KMS-11 (cell line): Measurements from ENCODE around the gene HDAC7.

Experiments used
- H2AFZ ChIP-seq: fragments of 200-600 bp; sonication (generic); 2 replicates; pipeline ENCODE4 v1.6.1; 2016; ENCODE audit warnings: antibody characterized with exemption, mixed run types, low read depth
- H3K27ac ChIP-seq: fragments of 200-600 bp; sonication (generic); 2 replicates; pipeline ENCODE4 v1.6.1; 2016; ENCODE audit warnings: mild to moderate bottlenecking, mixed run types
- H3K27me3 ChIP-seq: fragments of 200-600 bp; sonication (generic); 2 replicates; pipeline ENCODE4 v1.6.1; 2017; ENCODE audit warnings: mild to moderate bottlenecking, low read depth, mixed run types, moderate library complexity; ENCODE audit not compliant: insufficient read depth
- H3K36me3 ChIP-seq: fragments of 200-600 bp; sonication (generic); 2 replicates; pipeline ENCODE4 v1.6.1; 2017; ENCODE audit warnings: mild to moderate bottlenecking, mixed run types; ENCODE audit not compliant: insufficient read depth
- H3K4me1 ChIP-seq: fragments of 200-600 bp; sonication (generic); 2 replicates; pipeline ENCODE4 v1.6.1; 2016; ENCODE audit warnings: mild to moderate bottlenecking, low read depth, mixed run types; ENCODE audit not compliant: poor library complexity, severe bottlenecking
- H3K4me2 ChIP-seq: fragments of 200-600 bp; sonication (generic); 2 replicates; pipeline ENCODE4 v1.7.0; 2016; ENCODE audit warnings: mild to moderate bottlenecking, mixed run types
- H3K4me3 ChIP-seq: fragments of 200-600 bp; sonication (generic); IDR thresholded peaks from 2 replicates; pipeline ENCODE4 v1.6.1; 2017; ENCODE audit warnings: low read depth, low read length, mixed read lengths; ENCODE audit not compliant: insufficient read depth
- H3K79me2 ChIP-seq: fragments of 200-600 bp; sonication (generic); 2 replicates; pipeline ENCODE4 v1.6.1; 2016; ENCODE audit warnings: low read depth, mixed run types; ENCODE audit not compliant: insufficient read depth
- H3K9ac ChIP-seq: fragments of 200-600 bp; sonication (generic); 2 replicates; pipeline ENCODE4 v1.6.1; 2016; ENCODE audit warnings: mild to moderate bottlenecking, mixed run types
- H4K20me1 ChIP-seq: fragments of 200-600 bp; sonication (generic); 2 replicates; pipeline ENCODE4 v1.6.1; 2016; ENCODE audit warnings: mild to moderate bottlenecking, mixed run types; ENCODE audit not compliant: insufficient read depth
- CTCF ChIP-seq: fragments of 200-600 bp; sonication (generic); conservative IDR thresholded peaks from 2 replicates; pipeline ENCODE4 v1.6.1; 2017; ENCODE audit warnings: low read depth, mild to moderate bottlenecking, antibody characterized with exemption, low read length, moderate library complexity, mixed read lengths

HDAC7 gene

GRCh38 chr12:47734725-47735480 is 84.8 kb downstream of the HDAC7 start:
- Histone ChIP-seq H2AFZ (no peak overlapping the region), H3K27ac (no peak overlapping the region), H3K9ac (no peak overlapping the region), H3K4me3 (no peak overlapping the region), H4K20me1 (no peaks in the 10 kb centered on the region), H3K36me3 (no peaks in the 10 kb centered on the region), H3K79me2 (no peaks in the 10 kb centered on the region), H3K4me2 (no peak overlapping the region), H3K27me3 (no peaks in the 10 kb centered on the region), H3K4me1 (peaks cover 13% of the 10 kb centered on the region)
- no peak for TF ChIP-seq CTCF

- Histone ChIP-seq H3K9ac (no peak overlapping the region), H2AFZ (no peak overlapping the region), H3K27me3 (no peaks in the 10 kb centered on the region), H3K27ac (no peak overlapping the region), H3K36me3 (no peaks in the 10 kb centered on the region), H3K79me2 (no peaks in the 10 kb centered on the region), H4K20me1 (no peaks in the 10 kb centered on the region), H3K4me2 (no peak overlapping the region), H3K4me3 (no peak overlapping the region), H3K4me1 (no peaks in the 10 kb centered on the region)
- TF ChIP-seq CTCF: no peak
These were observed 86.6 kb downstream of the HDAC7 start for GRCh38 chr12:47733142-47733541.
